Stimulated activated CD4-positive, alpha-beta T cell treated with anti-CD3 and anti-CD28 coated beads, TNF-alpha, amount 100 ng/mL, for 4 hours (primary cell): ENCODE results near the gene ATAD3C.
"Not testable (repeated sequence)": the region's sequence is repeated elsewhere in the genome, so short reads cannot be mapped to it uniquely, and the experiment has no call there.

Source experiments
- DNase-seq, 3 experiments: peaks; one replicate each; pipeline ENCODE4 v3.0.0-alpha.2; 2020; ENCODE audit warnings: low read depth in 3 of 3

Gene ATAD3C

DNA sequence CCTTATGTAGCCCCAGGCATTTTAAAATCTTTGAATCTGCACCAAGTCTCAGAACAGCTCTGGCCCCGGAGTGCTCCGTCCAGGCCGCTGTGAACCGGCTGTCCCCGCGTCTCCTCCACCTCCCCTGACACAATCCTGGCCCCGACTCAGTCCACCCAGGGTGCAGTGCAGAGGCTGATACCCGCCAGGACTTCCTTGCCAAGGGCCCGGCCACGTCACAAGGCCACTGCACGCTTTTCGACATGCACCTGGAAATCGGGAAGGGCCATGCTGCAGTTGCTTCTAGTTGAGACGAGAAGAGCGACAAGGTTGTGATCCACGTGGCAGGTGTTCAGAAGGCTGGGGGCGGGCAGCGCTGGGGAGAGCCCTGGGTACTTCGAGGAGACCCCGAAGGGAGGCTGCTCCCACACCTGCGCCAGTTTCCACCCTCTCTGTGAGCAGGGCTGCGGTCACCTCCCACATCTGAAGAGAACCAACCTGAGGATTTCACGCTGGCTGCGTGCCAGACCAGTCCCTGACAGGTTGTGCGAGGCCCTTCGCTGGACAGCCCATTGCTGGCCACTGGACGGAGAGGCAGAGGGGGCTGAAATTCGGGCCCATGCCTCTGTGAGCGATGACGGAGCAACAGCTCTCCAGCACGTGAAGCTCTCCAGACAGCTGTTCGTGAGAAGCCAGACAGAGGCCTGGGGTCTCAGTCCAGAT, 7.3 kb upstream of the ATAD3C start:
- no peak for DNase-seq

DNA sequence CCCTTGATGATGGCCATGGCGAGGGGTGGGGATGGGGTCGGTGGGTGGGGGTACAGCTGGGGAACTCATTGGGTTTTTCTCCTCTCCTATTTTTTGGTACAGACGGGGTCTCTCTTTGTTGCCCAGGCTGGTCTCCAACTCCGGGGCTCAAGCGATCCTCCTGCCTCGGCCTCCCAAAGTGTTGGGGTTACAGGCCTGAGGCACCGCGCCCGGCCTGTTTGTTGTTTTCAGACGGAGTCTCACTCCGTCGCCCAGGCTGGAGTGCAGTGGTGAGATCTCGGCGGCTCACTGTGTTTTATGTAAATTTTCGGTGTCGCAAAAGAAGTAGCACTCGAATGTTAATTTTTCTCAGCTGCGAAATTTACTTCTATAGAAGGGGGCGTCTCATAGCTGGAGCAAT, 2.9 kb upstream of the ATAD3C start:
- not testable (repeated sequence) for DNase-seq

DNA sequence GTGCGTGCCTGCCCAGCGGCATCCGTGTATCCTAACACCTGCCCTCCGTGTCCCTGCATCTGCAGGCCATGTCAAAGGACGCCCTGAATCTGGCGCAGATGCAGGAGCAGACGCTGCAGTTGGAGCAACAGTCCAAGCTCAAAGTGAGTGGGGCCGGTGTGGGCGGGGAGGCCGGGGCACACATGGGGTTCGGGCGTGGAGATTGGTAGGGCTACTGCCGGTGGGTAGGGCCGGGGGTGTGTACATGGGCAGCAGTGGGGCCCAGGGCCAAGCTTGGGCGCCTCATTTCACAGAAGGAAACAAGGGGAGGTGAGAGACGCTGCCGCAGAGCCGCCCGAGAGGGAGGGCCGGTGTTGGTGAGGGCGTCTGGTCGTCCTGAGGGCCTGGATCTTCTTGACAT, 1.1 kb downstream of the ATAD3C start:
- not testable (repeated sequence) for DNase-seq

DNA sequence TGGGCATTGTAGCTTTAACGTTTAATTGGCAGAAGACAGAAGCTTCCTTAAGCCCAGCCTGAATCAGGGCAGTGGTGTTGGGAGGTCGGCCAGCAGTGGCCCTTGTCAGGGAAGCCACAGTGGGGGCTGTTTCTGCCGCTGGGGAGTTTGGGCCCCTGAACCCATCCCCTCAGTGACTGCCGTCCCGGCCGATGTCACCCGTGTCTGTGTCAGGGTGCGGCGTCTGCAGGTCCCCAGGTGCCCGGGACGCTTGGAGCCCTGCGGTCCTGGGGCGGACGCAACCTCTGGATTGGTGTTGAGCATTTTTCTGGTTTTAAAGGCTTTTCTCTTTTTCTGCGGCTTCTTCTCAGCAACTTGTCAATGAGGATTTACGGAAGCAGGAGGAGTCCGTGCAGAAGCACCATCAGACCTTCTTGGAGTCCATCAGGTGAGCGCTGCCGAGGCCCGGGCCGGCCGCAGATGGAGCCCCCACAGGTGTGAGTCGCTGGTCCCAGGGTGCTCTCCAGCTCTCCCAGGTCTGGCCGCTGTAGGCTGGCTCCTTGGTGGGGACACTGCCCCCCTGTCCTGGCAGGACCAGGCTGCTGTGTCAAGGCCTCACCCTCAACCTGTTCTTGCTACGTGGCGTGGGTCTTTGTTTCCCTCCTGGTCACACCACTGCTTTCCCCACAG, 2.3 kb downstream of the ATAD3C start:
- DNase-seq = no peak

DNA sequence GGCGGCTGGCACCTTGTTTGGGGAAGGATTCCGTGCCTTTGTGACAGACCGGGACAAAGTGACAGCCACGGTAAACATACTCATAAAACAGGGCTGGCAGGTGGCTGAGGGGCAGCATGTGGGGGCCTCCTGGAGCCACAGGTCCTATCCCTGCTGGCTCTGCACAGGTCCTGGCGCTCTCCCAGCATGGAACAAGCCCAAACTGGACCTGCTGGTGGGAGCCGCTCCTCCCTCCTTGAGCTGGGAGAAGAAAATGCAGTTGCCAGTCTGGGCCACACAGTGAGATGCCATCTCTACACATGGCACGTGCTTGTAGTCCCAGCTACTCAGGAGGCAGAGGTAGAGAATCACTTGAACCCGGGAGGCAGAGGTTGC, 2.9 kb downstream of the ATAD3C start:
- not testable (repeated sequence) for DNase-seq

DNA sequence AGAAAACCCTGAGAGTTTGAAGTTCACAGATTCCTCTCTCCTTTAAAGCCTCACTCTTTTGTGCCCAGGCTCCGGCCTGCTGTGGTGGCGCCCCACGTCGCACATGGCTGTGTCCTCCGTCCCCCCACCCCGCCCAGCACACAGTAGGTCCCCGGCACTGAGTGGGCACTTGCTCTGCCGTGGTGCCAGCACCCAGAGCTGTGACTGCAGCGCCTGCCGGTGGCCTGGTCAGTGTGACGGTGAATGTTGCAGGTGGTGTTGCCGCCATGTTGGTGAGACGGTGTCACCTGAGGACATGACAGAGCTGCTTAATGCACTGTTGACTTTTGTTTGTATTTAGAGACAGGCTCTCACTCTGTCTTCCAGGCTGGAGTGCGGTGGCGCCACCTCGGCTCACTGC, 3.4 kb downstream of the ATAD3C start:
- no peak for DNase-seq

DNA sequence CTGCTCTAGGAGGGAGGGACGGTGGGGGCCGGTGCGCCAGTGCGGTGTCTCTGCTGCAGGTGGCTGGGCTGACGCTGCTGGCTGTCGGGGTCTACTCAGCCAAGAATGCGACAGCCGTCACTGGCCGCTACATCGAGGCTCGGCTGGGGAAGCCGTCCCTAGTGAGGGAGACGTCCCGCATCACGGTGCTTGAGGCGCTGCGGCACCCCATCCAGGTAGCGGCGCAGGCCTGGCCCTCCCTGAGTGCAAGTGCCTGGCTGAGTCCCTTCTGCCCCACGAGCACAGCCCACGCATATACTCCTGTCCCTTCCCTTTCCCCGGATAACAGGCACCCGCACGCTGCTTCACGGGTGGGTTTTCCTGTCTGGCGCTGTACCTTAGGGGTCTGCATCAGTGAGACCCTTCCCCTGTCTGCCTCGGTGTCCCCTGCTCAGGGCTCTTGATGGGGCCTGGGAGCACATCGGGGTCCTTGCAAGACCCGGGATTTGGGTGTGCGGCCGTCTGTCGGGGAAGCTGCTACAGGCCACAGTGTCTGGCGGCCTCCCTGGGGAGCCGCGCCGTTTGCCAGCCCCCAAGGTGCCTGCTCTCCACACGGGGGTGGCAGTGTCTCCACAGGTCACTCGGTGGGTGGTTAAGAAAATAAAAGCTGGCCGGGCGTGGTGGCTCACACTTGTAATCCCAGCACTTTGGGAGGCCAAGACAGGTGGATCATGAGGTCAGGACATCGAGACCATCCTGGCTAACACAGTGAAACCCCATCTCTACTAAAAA, 5.0 kb downstream of the ATAD3C start:
- not testable (repeated sequence) for DNase-seq

DNA sequence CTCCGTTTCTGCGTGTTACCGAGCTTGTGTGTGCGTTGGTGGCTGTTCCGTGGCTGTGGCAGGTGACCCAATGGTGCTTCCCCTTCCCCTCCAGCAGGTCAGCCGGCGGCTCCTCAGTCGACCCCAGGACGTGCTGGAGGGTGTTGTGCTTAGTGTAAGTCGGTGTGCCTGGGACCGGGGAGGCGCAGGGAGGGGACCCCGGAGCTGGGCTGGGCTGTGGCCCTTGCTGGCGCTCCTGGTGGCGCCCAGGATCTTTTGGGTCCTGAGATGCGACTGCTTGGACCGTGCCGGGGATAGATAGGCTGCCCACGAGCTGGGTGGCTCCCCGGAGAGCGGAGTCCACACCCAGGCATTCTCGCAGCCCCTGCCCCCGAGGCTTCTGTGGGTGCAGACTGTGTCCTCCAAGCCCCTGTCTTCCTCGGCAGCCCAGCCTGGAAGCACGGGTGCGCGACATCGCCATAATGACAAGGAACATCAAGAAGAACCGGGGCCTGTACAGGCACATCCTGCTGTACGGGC, 5.9 kb downstream of the ATAD3C start:
- DNase-seq = no peak

DNA sequence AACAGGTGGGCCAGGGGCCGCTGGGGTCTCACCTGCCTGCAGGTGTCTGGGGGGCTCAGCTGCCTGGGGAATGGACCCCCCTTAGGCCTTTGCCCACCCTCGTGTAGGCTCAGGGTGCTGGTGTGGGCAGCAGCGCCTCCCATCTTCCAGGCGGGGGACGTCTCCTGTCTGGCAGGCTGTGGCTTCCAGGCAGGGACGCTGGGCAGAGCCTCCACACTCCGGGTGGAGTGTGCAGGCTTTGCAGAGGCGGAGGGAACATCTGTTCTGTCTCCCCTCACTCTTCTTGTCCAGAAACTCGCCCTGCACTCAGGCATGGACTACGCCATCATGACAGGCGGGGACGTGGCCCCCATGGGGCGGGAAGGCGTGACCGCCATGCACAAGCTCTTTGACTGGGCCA, 6.4 kb downstream of the ATAD3C start:
- DNase-seq = not testable (repeated sequence)

DNA sequence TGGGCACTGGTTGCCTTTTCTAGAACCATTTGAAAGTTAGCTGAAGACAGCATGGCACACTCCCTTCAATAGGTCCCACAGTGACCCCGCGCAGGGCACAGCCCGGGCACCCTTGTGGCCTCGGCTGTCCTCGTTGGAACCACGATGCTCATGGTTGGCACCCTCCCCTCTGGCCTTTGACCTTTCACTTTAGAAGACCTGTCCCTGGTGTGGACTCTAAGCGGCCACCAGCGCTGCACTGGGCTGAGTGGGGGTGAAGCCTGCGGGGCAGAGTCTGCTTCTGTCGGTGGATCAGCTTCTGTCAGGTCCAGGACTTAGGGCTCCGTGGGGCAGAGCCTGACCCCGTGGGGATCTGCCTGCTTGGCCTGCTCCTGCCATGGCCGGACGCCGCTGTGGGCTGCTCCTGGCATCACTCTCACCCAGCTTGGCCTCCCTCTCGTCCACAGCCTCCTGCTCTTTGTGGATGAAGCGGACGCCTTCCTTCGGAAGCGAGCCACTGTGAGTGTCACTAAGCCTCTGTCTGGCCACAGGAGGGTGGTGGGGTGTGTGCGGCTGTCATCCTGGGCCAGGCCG, 7.3 kb downstream of the ATAD3C start:
- DNase-seq = not testable (repeated sequence)

DNA sequence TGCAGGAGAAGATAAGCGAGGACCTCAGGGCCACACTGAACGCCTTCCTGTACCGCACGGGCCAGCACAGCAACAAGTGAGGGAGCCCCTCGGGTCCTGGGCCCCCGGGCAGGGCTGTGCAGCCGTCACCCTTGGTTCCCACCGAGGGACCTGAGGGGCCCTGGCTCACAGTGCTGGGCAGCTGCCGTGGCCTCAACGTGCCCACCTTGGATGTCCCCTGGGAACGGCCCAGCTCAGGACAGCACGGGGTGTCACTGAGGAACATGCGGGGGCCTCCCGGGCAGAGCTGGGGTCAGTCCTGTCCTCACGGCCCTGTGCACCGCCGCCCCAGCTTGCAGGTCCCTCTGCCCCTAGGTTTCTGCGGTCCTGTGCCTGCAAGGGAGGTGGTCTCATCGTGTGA, 9.7 kb downstream of the ATAD3C start:
- not testable (repeated sequence) for DNase-seq

DNA sequence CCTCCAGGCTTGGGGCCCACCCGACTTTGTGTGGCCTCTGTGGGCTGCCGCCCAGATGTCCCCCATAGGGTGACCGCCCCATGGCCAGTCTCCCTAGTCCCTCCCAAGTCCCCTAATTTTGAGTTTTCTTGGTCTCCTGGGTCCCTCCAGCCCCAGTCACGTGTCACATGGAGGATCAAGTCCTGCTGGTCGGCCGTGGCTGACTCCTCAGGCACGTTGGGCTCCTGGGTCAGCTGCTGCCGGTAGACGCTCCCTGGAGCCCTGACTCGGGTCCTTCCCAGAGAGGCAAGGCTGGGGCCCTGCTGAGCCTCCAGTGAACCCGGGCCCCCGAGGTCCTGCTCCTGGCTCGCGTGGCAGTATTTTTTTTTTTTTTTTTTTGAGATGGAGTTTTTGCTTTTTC, 10.2 kb downstream of the ATAD3C start:
- not testable (repeated sequence) for DNase-seq

DNA sequence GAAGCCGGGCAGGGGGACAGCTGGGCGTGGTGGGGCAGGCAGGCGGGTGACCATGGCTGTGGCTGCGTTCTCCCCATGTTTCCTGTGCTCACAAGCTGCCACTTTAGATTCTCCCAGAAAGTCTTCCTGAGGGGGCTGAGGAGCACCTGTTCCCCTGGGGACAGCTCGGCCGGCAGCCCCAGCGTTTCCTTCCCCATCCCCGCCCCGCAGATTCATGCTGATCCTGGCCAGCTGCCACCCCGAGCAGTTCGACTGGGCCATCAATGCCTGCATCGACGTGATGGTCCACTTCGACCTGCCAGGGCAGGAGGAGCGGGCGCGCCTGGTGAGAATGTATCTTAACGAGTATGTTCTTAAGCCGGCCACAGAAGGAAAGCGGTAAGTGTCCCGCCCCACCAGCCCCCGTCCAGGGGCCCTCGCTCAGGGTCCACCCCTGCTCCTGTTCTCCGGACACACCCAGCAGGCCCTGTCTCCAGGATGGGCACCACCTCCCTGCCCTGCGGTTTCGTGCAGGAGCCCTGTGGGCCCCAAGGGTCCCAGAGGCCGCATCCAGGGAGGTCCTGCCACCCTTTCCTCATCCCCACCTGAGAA, 11.1 kb downstream of the ATAD3C start:
- no peak for DNase-seq

DNA sequence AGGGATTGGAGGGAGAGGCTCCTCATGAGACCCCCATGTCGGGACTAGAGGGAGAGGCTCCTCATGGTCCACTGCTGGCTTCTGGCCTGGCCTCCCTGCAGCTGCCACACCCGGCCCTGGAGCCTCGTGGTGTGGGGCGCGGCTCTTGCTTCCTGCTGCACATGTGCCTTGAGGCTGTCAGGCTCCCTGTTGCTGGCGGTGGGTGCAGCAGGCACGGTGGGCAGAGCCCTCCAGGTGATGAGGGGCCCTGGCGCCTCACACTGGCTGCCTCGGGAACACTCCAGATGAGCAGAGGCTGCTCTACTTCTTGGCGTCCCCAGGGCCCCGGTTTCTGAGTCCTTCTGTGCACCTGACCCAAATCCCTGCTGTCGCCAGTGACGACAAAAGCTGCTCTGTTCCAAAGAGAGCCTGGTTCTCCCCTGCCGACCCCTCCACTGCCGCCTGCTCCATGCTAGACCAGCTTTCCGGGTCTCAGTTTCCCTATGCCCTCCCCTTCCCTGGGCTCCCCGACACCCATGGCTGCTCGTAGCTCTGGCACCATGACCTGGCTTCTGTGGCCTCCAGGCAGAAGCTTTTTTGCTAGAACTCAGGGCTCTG, 12.3 kb downstream of the ATAD3C start:
- no peak for DNase-seq

DNA sequence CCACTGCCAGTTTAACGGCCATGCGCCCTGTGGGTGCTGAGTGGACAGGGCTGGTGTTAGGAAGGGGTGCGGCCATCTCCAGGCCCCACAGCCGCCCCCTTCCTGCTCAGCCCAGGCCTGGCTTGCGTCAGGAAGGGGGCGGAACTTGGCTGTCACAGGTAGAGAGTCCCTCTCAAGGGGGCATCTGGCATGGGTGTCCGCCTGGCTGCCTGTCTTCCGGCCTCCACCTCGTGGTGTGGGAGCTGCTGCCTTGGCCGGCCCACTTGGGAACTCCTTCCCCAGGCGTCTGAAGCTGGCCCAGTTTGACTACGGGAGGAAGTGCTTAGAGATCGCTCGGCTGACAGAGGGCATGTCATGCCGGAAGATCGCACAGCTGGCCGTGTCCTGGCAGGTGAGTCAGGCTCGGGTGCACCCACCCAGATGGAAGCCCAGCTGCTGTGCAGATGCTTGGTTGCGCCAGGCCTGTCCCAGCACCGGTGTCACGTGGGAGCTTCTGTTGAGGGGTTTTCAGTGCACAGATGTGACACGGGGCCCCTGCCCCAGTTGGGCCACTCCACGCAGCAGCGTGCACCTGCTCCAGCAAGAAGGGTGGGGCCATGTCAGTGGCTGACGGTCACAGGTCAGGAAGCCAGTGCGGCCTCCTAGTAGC, 13.0 kb downstream of the ATAD3C start:
- no peak for DNase-seq

DNA sequence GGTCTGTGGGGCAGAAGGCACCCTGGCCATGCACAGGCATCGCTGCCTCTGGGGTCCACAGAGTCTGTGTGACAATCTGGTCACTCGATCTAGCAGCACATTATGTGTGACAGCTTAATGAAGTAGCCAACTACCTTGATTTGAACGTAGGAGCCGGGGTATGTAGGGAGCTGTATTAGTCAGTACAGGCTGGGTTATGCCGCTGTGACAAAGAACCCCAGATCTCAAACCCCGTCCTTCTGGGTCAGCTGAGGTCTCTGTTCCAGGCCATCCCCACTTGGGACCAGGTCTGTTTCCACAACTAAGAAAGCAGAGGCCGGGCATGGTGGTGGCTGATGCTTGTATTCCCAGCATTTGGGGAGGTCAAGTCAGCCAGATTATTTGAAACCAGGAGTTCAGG, 13.8 kb downstream of the ATAD3C start:
- no peak for DNase-seq

DNA sequence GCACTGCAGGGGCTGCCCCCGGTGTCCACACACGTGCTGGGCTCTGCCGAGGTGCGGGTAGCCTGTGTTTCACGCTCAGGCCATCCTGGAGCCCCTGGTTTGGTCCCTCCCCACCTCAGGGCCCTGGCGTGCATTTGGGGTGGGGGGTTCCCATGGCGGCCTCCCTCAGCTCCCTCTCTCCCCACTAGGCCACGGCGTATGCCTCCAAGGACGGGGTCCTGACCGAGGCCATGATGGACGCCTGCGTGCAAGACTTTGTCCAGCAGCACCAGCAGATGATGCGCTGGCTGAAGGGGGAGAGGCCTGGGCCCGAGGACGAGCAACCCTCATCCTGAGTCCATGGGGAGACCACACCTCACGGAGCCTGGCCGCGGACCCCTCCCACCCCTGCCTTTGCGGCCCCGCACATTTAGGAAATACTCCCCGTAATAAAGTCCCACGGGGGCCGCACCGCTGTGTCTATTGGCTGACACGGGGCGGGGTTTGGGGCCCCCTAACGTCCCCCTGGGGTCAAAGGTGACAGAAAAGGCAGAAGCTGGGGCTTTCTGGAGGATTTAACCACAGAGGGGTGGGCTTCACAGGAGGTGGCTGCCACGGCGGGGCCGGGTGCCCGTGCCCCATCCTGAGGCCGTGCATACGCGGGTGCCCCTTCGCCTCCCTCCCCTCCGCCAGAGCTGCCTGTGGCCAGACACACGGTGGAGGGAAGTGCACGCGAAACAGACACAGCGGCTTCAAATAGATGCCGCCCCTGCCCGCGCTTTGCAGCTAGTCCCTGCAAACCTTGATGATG, 18.9 kb downstream of the ATAD3C start:
- not testable (repeated sequence) for DNase-seq

DNA sequence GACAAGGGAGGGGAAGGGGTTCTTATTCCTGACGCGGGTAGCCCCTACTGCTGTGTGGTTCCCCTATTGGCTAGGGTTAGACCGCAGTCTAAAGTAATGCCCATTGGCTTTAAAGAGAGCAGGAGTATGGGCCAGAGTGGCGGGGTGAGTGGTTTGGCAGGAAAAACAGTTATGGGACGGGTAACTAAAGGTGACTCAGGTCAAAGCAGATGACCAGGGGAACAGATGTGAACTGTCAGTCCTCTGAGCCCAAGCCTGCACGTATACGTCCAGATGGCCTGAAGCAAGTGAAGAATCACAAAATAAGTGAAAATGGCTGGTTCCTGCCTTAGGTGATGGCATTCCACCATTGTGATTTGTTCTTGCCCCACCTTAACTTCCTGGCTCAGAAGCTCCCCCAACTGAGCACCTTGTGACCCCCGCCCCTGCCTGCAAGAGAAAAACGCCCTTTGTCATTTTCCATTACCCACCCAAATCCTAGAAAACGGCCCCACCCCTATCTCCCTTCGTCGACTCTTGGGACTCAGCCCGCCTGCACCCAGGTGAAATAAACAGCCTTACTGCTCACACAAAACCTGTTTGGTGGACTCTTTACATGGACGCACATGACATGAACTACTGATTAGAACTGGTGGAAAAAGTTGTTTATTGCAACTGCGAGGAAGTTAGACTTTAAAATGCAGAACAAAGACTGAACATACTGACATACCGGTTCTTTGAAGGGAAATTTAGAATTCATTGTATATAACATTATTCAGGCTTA, 21.3 kb downstream of the ATAD3C start:
- no peak for DNase-seq

DNA sequence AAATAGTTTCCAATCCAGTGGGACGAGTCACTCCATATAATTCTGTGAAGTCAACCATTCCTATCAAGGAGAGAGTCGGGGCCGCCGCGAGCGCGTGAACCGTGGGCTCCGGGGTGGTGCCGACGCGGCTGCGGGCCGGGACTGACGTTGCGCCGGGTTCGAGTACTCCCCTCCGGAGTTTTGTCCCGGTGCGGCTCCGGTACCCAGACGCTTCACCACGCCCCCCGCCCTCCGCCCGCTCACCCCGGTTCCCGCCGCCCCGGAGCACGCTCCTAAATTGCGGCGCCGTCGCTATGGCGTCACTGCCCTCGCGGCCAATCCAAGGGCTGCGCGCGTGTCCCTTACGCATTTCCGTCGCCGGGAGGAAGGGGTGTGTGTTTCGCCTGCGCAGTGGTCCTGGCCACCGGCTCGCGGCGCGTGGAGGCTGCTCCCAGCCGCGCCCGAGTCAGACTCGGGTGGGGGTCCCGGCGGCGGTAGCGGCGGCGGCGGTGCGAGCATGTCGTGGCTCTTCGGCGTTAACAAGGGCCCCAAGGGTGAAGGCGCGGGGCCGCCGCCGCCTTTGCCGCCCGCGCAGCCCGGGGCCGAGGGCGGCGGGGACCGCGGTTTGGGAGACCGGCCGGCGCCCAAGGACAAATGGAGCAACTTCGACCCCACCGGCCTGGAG, 22.0 kb downstream of the ATAD3C start, which contains the start of gene ATAD3B:
Gene ATAD3B (plus strand): TSS at position 377 of the 664 bp plus-strand sequence. CDS start 120 bp downstream, at position 497.
- peak; percentile 86 to 92 (median 88) for DNase-seq
